NCI-H2029 (cell line): Measurements from ENCODE around the gene HADHB.
"Not testable (repeated sequence)": the region's sequence is repeated elsewhere in the genome, so short reads cannot be mapped to it uniquely, and the experiment has no call there.

Source experiments
- DNase-seq: peaks from one replicate; lab custom pipeline; 2025; lab: John Stamatoyannopoulos, UW

Gene HADHB

DNA sequence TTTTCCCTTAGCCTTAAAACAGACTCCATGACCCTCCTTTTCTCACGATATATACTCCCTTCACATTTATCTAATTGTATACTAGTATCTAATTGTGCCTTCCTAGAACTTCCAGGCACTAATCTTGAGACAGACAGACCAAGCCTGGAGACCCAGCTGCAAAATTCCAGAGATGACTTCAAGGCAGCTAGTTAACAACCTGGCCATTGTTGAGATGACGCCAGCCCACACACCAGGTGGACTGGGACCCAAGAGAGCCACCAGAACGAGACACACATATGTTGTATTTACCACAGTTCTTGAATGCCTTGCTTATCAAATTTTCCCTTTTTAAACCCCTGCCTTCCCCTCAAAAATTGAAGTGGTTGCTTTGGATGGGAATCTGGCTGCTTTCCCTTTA is 52.3 kb downstream of the HADHB start:
- DNase-seq, result no peak

DNA sequence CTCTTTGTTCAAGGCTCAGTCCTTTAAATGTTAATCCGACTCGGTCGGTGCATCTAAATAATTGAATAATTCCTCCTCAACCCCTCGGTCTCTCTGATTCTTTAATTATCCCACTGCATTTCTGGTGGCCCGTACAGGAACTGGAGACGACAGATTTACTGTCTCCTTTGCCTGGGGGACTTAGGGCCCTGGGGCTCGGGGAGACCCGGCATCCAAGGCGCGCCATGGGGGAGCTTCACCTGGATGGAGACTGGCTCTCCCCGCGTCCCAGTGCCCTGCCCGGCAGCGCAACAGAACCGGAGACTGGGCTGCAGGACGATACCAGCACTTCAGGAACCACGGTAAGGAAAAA is 53.5 kb downstream of the HADHB start:
- no peak for DNase-seq

DNA sequence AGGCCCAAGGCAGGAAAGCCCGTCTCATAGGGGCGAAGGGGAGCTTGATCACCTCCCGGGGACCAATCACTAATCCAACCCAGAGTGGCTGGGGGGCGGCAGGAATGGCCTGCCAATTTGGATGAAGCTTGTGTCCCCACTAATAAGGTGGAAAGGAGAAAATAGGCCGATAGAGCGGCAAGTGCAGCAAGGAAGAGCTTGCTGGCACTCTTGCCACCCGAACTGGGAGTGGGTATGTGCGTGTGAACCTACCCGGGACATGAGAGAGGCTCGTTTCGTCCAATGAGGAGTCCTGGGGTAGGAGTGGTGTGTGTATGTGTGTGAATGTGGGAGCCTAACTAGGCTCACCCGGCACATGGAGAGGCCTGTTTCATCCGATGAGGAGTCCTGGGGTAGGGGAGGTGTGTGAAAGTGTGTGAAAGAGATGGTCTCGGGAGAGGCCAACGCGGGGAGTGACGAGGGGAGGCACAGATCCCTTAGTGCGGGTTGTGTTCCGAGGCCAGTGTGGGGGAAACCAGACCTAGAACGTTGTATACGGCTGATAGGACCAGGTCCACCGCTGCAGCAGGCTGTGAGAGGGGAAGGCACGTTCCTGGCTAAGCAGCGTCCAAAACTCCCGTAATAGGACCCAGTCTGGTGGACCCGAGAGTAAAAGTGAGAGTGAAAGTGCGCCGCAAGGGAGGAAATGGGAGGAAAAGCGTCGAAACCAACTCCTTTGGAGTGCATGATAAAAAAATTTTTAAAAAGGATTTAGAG is 54.1 kb downstream of the HADHB start:
- DNase-seq, result no peak

DNA sequence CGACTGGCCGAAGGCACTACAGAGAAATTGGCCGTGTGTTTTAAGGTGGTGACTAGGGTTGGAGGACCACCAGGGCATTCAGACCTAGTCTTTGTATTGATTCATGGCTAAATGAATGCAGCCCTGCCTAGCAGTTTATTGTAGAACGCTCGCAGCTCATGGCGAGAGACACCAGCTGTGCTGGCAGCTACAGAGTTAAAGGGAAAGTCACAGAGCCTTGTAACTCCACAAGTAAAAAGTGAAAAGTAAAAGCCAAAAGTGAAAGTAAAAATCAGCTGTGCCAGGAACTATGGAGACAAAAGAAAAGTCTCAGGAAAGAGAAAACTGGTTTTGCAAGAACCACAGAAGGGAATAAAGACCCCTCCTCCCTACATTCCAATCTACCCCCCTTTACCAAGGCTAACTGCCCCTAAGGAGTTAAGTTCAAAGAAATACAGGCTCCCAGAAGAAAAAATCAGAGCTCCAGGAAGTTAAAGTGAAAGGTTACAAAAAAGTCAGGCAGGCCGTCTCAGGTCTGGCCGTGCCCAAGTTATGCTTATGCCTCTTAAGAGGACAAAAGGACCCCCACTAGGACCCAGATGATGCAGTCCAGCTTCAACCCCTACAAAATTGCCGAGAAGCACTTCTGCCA is 54.8 kb downstream of the HADHB start:
- no peak for DNase-seq

DNA sequence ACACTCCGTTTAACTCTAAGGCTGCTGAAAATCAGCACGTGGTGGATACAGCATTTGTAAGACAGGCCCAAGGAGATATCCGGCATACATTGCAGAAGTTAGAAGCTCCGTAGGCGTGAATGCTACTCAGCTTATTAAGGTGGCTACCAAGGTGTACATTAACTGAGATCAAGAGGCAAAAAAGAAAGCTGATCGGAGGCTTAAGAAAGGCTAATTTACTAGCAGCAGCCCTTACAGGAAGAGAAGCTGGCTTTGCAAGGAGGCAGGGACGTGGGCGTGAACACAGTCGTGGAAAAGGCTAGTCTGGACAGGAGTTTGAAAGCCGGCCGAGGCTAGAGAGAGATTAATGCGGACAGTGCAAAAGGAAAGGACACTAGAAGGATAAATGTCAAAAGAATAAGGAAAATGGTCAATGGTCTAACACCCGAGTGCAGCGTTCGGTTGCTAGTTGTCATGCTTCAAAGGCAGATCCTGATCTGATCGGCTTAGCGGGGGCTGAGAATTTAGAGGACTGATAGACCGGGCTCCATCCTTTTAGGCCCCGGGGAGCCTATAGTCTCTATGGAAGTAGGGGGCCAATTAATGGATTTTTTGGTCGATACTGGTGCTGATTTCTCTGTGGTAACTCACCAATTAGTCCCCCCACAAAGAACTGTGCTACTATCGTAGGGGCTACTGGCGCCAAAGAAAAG is 55.6 kb downstream of the HADHB start:
- DNase-seq, result no peak

DNA sequence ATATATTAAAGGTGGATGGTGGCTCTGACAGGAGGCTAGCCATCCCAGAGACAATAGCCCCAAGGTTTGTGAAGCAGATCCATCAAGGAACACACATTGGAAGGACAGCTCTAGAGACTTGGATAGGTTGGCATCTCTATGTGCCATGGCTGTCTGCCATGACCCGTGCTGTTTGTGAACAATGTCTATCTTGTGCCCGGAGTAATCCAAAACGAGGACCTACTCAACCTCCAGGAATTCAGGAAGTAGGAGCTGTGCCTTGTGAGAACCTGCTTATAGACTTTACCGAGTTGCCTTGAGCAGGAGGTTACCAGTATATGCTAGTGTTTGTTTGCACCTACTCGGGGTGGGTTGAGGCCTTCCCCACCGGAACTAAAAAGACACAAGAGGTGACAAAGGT is 58.1 kb downstream of the HADHB start:
- DNase-seq, result no peak

DNA sequence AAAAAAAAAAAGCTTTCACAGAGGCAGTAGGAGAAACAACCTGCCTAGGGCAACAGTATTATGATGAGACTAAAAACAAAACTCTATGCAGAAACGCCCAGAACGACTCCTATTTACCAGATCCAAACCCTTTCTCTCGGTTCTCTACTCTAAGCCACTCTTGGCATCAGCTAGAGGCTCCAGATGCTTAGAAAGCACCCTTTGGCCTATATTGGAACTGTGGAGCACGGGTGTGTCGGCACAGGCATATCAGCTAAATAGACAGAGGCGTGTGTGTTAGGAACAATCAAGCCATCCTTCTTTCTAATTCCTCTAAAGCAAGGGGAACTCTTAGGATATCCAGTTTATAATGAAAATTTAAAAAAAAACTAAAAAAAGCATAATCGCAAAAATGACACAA is 60.4 kb downstream of the HADHB start:
- not testable (repeated sequence) for DNase-seq

DNA sequence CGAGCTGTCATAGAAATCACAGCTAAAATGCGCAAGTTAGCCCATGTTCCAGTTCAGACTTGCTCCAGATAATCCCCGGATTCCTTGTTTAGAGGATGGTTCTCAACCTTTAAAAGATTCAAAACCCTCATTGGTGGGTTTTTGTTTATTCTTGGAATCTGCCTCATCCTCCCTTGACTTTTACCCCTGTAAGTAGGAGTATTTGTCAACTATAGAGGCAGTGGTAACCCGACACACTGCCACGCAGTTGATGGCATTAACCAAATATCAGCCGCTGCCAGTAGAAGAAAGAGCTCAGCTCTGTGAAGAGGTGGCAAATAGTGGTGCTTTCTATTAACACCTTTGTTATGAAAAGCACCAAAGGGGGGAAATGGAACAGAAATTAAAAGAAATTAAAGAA is 60.8 kb downstream of the HADHB start:
- peak; percentile 2 for DNase-seq

DNA sequence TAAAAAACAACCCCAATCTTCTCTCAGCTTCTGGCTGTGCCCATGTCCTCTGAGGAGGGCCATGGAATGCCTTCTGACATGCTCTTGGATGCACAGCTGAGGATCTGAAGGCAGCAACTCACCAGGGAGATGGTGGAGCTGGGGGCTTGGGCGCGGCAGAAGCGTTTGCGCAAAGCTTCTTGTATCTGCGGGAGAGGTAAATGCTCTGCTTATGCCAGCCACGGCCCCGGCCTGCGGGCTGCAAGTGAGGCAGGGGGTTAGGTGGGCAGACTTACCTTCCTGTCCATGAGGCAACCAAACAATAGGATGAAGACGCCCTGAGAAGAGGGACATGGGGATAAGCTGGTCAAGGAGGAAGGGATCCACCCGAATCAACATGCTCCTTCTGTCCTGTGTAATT is 65.2 kb downstream of the HADHB start:
- no peak for DNase-seq

DNA sequence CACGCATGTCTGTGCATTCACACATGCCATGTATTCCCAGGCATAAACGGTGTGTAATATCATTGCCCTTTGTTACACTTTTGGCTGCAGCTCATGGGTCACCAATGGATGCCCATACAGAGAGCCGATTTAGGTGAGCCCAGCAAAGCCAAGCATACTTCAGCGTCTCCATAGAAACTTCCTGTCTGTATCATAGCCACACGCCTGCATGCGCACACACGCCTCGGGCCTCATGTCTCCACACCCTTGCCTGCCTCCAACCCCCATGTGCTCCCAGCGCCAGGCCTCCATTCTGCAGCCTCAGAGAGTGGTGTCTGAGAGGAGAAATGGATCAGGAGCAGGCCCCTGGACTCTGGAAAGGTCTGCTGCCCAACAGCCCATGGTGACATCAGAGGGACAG is 67.7 kb downstream of the HADHB start:
- no peak for DNase-seq

DNA sequence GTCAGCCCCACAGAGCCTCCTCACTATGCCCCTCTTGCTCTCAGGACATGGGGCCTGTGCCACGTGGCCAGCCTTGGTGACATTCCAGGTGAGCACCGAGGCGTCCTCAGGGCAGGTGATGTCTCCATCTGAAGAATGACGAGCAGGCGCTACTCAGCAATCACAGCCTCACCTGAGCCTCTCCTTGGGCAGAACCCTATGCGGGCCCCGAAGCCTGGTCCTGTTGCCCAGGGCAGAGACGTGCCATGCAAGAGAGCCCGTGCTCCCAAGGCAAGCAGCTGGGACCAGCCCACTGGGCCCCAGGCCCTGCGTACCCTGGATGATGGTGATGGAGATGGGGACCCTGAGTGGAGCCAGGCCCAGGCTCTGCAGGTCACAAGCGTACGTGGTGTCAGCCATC is 68.7 kb downstream of the HADHB start:
- no peak for DNase-seq

DNA sequence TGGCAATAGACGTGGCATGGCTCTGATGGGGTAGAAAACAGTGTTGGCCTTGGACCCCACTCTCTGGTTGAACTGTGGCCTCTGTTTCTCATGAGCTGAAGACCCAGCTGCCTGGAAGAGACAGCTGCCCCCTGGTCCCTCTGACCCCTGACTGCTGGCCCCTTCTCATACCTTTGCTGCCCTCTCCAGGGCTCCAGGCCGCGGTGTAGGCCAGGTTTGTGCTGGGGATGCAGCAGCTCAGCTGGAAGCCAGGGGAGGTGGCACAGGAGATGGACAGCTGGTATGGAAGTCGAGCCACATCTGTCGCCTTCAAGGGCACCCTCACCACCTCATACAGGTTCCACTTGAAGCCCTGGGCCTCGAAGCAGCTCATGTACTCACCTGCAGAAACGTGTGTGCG is 69.5 kb downstream of the HADHB start:
- no peak for DNase-seq

DNA sequence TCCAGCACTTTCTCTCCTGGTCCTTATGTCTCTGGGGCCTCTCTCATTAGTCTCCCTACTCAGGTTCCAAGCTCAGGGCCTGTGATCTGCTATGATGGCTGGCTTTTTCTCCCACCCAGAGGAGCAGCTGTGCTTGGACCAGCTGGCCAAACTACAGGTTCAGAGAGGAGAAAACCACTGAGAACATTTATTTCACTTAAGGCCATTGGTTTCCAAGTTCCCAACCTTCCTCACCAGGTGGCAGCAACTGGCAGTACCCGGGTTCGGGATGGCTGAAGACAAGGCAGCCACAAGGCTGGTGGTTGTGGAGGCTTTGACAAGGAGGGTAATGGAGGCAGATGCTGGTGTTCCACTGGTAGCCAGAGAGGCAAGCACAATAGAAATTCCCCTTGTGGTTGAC is 71.3 kb downstream of the HADHB start:
- DNase-seq, result no peak

DNA sequence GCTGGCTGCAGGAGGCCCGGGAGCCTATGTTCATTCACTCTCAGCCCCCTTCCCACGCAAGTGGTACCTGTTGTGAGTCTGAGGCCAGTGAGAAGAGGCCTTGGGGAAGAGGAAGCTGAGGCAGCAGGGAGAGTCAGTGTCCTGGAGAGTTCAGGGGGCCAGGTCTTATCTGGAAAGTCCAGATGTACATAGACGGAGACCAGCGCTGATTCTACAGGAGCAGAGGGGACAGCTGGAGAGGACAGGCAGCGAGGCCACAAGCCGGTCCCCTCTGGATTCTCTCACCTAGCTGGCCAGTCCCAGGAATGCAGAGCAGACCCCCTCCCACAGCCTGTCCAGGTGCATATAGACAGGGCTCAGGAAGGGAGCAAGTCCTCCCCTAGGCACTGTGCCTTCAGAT is 72.1 kb downstream of the HADHB start:
- DNase-seq, result no peak

DNA sequence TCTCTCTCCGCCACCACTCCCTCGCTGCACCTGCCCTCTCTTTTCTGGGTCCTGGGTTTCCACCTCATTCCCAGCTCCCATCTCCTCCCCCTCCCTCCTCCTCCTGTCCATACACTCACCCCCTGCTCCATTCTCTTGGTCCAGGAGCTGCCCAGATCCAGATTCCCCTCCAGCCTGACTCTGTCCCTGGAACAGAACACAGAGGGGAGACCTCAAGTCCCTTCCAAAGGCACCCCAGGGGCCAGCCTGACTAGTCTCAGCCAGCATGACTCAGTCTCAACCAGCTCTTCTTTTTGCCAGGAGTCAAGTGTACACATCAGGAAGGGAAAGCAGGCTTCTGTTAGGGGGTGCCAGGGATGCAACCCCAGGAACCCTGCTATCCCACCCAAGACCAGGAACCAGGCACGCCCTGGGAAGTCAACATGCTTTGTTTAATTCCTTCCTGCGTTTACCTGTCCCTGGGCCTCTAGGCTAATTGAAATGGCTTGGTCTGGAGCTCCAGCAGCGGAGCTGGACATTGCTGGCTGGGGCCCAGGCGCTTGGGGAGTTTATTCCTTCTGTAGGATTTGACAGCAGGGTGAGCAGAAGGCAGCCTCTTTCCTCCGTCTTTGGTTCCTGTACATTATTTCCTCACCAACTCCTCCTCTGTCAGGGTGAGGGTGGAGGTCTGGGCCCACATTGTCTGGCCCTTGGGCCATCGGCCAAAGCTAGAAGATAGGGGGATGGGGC is 72.8 kb downstream of the HADHB start:
- DNase-seq, result no peak

DNA sequence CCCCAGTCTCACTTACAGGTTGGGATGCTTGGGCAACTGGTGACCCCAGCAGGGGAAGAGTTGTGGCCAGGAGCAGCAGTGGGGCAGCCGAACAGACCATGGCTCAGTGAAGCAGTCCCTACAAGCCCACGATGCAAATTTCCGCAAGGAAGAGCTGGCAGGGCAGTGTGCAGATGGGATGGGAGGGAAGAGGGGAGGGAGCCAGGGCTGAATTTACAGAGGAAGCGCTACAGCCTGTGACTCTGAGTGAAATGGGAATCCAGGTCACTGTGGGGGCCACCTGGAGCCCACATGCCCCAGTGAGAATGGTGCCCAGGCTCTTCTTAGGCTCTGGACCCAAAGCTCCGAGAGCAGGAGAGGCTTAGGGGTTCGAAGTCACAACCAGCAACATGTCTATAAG is 74.2 kb downstream of the HADHB start:
- DNase-seq, result no peak

DNA sequence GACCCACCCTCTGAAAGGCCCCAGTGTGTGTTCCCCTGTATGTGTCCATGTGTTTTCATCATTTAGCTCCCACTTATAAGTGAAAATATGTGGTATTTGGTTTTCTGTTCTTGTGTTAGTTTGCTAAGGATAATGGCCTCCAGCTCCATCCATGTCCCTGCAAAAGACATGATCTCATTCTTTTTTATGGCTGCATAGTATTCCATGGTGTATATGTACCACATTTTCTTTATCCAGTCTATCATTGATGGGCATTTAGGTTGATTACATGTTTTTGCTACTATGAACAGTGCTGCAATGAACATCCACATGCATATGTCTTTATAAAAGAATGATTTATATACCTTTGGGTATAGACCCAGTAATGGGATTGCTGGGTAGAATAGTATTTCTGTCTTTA is 79.7 kb downstream of the HADHB start:
- DNase-seq, result not testable (repeated sequence)

DNA sequence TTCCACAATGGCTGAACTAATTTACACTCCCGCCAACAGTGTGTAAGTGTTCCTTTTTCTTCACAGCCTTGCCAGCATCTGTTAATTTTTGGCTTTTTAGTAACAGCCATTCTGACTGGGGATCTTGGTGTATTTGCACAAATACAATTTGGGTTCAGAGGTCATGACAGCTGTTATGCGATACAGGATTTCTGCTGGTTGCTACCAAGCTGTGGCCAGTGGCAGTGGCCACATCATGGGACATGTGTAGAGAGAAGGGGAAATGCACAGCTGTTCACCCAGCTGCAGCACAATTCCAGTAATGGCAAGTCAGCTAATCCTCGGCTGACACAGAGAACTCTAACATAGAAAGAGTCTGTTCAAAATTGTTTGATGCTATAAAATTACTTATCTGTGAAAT is 80.2 kb downstream of the HADHB start:
- DNase-seq, result no peak

DNA sequence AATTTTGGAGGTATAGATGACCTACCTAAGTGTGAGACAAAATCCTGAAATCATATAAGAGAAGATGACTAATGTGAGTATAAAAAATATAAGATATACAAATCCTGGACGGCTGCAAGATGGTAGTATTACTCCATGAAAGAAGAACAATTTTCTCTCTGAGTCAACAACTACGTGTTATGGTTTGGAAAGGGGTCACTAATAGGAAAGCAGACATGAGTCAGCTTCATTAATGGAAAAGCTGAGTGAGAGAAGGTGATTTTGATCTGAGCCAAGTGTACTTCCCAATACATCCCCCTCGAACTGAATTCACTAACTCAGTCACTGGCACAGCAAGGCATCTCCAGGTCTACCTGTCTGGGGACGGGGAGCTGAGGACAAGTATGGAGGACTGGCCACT is 81.1 kb downstream of the HADHB start:
- DNase-seq, result no peak

DNA sequence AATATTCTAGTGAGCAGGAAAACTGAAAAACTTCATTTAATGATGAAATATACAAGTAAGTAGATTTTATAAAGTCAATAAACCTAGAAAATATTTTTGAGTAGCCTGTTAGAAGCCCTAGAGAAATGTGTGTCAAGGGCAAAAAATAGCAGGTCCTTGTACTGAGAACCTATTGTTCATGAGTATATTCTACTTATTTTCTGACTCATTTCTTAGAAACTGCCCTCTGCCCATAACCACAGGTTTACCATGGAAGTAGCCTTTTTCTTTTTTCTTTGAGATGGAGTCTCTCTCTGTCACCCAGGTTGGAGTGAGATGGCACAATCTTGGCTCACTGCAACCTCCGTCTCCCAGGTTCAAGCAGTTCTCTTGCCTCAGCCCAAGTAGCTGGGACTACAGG is 81.8 kb downstream of the HADHB start:
- no peak for DNase-seq

DNA sequence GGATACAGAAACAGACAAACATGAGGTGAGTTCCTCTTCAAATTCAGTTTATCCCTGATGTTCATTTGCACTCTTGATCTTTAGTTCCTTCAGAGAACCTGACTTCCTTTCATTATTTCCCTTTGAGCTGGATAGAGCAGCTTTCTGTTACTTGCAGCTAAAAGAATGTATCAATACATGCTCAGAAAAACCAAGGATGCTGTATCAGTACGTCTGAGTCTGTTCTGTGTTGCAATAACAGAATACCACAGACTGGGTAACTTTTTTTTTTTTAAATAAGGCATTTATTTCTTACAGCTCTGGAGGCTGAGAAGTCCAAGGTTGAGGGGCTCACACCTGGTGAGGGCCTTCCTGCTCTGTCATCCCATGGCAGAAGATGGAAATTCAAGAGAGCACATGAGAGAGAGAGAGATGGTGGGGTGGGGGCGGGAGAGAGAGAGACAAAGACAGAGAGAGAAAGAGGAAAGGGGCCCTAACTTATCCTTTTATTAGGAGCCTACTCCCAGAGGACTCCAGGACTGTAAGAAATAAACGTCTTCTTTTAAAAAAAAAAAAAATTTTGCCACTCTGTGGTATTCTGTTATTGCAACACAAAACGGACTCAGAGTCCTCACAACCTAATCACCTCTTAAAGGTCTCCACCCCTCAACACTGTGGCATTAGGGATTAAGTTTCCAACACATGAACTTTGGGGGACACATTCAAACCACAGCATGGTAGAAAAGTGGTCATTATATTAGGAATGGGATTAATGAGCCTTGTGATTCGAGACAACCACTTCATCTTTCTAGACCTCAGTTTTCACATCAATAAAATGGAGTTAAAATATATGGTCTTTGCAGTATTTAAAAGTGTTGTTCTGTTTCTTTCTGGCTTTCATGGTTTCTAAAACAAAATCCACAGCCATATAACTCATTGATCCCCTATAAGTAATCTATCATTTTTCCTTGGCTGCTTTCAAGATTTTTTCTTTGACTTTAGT is 82.8 kb downstream of the HADHB start:
- DNase-seq, result no peak

DNA sequence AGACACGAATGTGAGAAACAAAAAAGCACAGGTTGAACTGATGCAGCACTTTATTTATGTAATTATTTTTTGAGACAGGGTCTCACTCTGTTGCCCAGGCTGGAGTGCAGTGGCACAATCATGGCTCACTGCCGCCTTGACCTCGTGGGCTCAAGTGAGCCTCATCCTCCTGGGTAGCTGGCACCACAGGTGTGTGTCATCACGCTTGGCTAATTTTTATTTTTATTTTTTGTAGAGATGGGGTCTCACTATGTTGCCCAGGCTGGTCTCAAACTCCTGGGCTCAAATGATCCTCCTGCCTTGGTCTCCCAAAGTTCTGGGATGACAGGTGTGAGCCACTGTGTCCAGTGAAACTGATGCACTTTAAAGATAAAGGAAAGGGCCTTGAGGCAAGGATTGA is 84.3 kb downstream of the HADHB start:
- DNase-seq, result not testable (repeated sequence)
